ENCODE results near the gene ATP8A1.
A peak's percentile ranks its signal among the peaks of the same experiment; 100 is the strongest.

Gene ATP8A1

GRCh38 chr4:42646999-42647541 is 9.8 kb downstream of the ATP8A1 start:
- no peak for DNase-seq

GRCh38 chr4:42646013-42646784 is 10.7 kb downstream of the ATP8A1 start:
- no peak for DNase-seq

GRCh38 chr4:42644897-42645296 is 12.0 kb downstream of the ATP8A1 start:
- DNase-seq: no peak

- DNase-seq: no peak
These were observed 13.2 kb downstream of the ATP8A1 start for GRCh38 chr4:42643685-42644084.

GRCh38 chr4:42642845-42643615 is 13.9 kb downstream of the ATP8A1 start:
- DNase-seq: no peak

GRCh38 chr4:42642101-42642797 is 14.7 kb downstream of the ATP8A1 start:
- DNase-seq: no peak

GRCh38 chr4:42641656-42642055 is 15.2 kb downstream of the ATP8A1 start:
- no peak for DNase-seq

- no peak for DNase-seq
These were observed 15.7 kb downstream of the ATP8A1 start for GRCh38 chr4:42641161-42641560.

- no peak for DNase-seq
These were observed 16.3 kb downstream of the ATP8A1 start for GRCh38 chr4:42640613-42641012.

GRCh38 chr4:42638993-42639392 is 17.9 kb downstream of the ATP8A1 start:
- no peak for DNase-seq

GRCh38 chr4:42638321-42638720 is 18.6 kb downstream of the ATP8A1 start:
- no peak for DNase-seq

GRCh38 chr4:42637867-42638266 is 19.0 kb downstream of the ATP8A1 start:
- DNase-seq: no peak

GRCh38 chr4:42637104-42637503 is 19.8 kb downstream of the ATP8A1 start:
- DNase-seq: no peak

GRCh38 chr4:42636645-42636949 is 20.3 kb downstream of the ATP8A1 start:
- DNase-seq: no peak

- no peak for DNase-seq
These were observed 23.1 kb downstream of the ATP8A1 start for GRCh38 chr4:42633605-42634388.

GRCh38 chr4:42632653-42633382 is 24.1 kb downstream of the ATP8A1 start:
- DNase-seq: peak; percentile 0

GRCh38 chr4:42630908-42631307 is 26.0 kb downstream of the ATP8A1 start:
- DNase-seq: no peak

- no peak for DNase-seq
These were observed 28.2 kb downstream of the ATP8A1 start for GRCh38 chr4:42628740-42629139.

- DNase-seq: peak; percentile 19
These were observed 28.8 kb downstream of the ATP8A1 start for GRCh38 chr4:42627885-42628646.

- no peak for DNase-seq
These were observed 30.2 kb downstream of the ATP8A1 start for GRCh38 chr4:42626629-42627146.

- DNase-seq: no peak
These were observed 31.6 kb downstream of the ATP8A1 start for GRCh38 chr4:42625329-42625728.

All from NCI-H2107 (cell line).